Fibroblast of skin of right quadriceps (primary cell): ENCODE measurements around the gene RFC1.
"Not testable (repeated sequence)": the region's sequence is repeated elsewhere in the genome, so short reads cannot be mapped to it uniquely, and the experiment has no call there.

ENCODE experiments used
- DNase-seq: peaks from one replicate; pipeline ENCODE4 v3.0.0-alpha.2; 2013

RFC1 gene

GRCh38 chr4:39353478-39354253 lies 12.5 kb downstream of the RFC1 start:
- DNase-seq: peak; percentile 73

DNA sequence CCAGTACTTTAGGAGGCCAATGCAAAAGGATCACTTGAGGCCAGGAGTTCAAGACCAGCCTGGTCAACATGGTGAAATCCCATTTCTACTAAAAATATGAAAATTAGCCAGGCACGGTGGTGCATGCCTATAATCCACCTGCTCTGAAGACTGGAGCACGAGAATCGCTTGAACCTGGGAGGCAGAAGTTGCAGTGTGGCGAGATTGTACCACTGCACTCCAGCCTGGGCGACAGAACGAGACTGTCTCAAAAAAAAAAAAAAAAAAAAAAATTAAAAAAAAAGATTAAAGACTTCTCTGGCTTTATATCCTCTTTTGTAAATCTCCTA lies 13.0 kb downstream of the RFC1 start:
- DNase-seq: not testable (repeated sequence)

- DNase-seq: no peak
These were observed 16.8 kb downstream of the RFC1 start for GRCh38 chr4:39349326-39349725.

GRCh38 chr4:39348371-39349315 lies 17.5 kb downstream of the RFC1 start:
- peak; percentile 75 for DNase-seq

- DNase-seq: no peak
These were observed 19.2 kb downstream of the RFC1 start for GRCh38 chr4:39346856-39347519.

DNA sequence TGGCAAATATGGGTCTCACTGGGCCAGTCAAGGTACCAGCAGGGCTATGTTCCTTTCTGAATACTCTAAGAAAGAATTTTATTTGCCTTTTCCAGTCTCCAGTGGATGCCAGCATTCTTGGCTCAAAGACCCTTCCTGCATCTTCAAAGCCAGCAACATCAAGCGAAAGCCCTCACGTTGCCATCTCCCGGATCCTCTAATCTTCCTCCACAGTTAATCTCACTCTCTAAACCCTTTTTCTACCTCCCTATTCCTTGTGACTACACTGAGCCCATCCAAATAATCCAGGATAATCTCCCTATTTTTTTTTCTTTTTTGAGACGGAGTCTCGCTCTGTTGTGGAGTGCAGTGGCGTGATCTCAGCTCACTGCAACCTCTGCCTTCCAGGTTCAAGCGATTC lies 23.4 kb downstream of the RFC1 start:
- DNase-seq: no peak

DNA sequence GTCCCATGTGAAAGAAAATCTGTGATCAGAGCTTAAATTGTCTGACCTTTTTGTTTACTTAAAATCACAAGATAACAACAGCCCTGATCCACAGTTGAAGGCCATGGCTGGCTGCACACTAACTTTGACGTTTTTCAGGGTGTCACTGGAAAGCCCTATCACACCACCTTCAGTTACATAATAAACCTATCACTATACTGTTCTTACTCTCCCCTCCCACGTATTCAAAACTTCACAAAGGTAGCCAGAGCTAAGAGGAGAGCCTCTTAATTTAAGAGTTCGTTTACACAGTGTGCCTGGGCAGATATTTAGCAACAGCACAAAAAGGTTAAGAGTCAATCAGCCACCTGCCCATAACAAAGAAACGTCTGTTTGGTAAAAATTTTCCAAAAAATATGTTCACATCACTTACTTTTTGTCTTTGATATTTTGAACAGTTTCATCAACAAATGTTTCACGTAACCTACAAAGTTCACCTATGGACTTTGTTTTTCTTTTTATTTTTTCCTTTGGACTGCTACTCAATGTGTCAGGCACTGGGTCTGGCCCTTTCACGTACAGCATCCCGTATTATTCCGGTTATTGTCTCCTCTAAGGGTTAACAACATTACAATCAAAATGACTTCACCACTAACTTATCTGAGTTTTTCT lies 25.0 kb downstream of the RFC1 start:
- DNase-seq: no peak

- DNase-seq: no peak
These were observed 26.2 kb downstream of the RFC1 start for GRCh38 chr4:39339968-39340367.

DNA sequence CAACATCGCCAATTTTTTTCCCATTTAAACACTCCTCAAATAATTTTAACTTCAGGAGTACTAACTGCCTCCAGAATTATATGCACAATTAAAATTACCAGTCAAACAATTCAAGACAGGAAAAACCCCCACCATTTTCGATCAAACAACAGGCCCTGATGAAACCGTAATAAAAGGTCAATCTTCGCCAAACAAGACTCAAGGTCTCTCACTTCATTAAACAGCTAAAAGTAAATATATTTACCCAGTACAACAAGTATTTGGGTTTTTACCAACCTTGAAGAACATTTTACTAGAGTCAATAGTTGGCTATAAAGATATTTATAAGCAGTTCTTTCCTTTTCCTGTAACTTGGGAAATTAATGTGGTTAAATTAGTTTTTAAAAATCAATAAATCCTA lies 28.3 kb downstream of the RFC1 start:
- no peak for DNase-seq

GRCh38 chr4:39335566-39335965 lies 30.6 kb downstream of the RFC1 start:
- no peak for DNase-seq

GRCh38 chr4:39331191-39331590 lies 35.0 kb downstream of the RFC1 start:
- no peak for DNase-seq

GRCh38 chr4:39330353-39330752 lies 35.8 kb downstream of the RFC1 start:
- no peak for DNase-seq

DNA sequence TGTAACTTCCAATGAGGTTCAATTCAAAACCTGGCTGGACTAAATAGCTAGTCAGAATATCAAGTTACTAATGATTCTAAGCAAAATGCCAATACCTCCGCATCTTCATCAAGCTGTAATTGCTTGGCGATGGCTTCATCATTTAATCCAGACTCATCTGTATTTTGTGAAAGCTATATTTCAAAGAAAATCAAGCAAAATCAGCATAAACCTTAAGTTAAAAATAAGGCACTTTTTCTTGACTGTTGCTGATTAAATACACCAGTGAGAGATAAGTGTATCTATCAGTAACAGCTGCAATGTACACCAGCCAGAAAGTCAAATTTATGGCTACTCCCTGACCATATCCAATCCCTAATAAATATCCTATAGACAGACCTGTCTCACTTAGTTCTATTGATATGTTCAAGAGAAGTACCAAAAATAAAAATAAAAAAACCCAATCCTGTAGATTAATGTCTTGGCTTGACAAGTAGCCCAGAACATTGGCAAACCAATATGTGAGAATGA lies 39.6 kb downstream of the RFC1 start:
- DNase-seq: no peak

GRCh38 chr4:39324897-39325613 lies 41.1 kb downstream of the RFC1 start:
- no peak for DNase-seq

GRCh38 chr4:39324446-39324845 lies 41.7 kb downstream of the RFC1 start:
- no peak for DNase-seq

DNA sequence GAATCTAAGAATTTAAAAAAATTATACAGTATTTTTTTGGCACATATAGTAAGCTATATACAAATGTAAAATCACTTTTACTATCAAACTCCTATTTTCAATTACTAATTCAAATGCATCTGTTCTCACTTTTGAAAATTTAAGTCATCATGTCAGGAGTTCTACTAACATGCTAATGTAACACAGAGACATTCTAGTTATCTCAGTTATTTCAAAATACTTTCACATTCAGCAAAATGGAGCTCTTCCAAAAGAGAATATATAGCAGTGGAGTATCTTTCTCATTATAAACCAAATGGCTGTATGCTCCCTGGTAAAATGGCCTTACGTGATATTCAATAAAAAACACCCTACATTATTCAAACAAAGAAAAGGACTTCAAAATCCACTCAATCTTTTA lies 42.3 kb downstream of the RFC1 start:
- DNase-seq: no peak

GRCh38 chr4:39320381-39321115 lies 45.6 kb downstream of the RFC1 start:
- no peak for DNase-seq

DNA sequence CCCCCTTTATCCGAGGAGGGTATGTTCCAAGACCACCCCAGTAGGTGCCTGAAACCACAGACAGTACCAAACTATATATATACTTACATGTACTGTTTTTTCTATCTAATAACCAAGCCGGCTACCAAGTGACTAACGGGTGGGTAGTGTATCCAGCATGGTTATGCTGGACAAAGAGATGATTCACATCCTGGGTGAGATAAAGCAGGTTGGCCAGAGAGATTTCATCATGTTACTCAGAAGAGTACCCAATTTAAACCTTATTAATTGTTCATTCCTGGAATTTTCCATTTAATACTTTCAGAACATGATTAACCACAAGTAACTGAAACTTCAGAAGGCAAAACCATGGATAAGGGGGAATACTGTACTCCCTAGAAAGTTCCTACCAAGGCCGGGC lies 46.5 kb downstream of the RFC1 start:
- DNase-seq: peak; percentile 79

GRCh38 chr4:39312816-39313215 lies 53.3 kb downstream of the RFC1 start:
- DNase-seq: no peak

- no peak for DNase-seq
These were observed 57.6 kb downstream of the RFC1 start for GRCh38 chr4:39308611-39309010.

DNA sequence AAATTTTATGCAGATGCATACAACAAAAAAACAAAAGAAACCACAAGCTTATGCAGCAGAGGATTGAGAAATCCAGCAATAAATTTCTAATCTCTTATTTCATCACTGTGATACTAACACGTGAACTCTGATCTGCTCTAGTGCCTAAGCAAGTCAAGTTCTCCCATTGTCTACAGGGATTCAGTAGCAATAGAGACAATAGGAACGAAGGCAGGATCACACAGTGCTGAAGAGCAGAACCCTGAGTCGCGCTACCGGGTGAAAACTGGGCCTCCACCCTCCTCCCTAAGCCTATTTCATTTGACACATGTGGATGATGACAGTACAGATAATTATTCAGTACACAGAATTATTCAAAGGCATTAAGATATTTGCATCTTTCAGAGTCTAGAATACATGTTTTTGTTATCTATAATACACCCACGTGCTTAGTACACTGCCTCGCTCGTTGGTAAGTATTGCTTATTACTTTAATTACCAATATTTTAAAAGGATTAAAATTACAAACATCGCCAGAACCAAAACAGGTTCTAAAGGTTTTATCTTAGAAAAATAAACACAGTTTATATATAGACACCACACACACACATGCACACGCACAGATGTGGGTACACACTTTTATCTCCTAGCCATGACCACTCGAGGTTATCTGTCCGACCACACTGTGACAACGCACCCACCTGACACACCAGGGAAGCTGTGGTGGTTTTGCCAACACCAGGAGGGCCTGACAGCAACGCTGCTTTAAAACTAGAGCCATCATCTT lies 60.1 kb downstream of the RFC1 start:
- no peak for DNase-seq
